T-helper 22 cell (primary cell): ENCODE measurements around the gene TBC1D16.

Experiments used
- DNase-seq: peaks from one replicate; pipeline ENCODE4 v3.0.0-alpha.2; 2020; ENCODE audit warnings: low read depth

The TBC1D16 gene

DNA sequence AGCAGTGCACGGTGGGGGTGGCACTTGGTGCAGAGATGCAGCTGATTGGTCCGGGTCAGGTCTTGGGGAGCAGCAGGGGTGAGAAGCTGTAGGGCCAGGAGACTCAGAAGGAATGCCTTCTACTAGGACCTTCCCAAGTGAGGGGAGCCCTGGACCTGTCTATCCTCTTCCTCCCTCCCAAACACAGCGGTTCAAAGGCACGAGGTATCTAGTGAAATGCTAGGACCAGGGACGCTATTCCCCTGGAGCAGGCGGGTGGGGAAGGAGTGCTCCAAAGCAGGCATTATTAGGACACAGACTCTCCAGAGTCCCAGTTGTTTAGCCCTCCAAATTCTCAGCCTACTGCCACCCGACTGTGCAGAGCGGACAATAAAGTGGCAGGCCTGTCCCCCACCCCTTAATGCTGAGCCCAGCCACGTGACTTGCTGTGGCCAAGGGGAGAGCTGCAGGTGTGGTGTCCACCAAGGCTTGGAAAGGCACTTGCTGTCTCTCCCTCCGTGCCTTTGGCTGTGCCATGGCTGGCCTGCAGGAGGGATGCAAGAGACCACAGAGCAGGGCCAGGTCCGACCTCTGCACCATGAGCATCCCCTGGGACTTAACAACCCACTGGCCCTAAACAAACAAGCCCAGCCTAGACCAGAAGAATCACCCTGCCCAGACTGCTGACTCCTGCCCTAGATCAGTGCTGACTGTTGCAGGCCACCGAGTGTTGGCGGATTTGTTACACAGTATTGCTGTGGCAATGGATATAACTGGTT, 97.2 kb downstream of the TBC1D16 start:
- no peak for DNase-seq

- DNase-seq: no peak
Measured at GRCh38 chr17:79937391-79938335, 98.0 kb downstream of the TBC1D16 start.

DNA sequence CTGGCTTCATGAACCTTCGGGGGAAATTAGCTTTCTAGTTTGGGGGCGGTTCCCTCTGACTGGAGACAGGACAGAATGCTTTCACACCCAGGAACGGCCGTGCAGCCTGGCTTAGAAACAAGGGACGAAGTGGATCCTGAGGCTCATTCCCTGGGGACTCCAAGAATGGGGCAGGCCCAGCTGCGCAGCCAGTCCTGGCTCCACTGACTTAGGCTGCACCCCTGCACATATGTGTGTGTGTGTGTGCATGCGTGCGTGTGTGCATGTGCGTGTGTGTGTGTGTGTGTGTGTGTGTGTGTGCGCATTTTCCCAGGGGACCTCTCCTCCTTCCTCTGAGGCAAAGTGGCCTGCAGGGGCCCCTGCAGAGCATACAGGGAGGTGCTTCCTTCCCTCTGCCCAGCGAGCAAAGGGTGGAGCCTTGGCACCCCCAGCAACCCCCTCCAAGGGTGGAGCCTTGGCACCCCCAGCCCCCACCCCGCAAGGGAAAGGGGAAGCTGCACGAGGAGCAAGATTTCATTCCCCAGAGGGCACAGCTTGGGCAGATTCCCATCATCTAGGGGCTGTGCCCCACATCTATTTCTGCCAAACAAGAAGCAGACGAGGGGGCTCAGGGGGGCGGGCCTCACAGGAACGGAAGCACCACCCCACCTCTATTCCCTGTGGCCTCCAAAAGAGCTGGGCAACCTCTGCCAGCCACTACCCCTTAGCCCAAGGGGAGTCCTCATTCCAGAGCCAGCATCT, 98.9 kb downstream of the TBC1D16 start:
- DNase-seq: no peak

- no peak for DNase-seq
Measured at GRCh38 chr17:79936050-79936449, 99.6 kb downstream of the TBC1D16 start.

DNA sequence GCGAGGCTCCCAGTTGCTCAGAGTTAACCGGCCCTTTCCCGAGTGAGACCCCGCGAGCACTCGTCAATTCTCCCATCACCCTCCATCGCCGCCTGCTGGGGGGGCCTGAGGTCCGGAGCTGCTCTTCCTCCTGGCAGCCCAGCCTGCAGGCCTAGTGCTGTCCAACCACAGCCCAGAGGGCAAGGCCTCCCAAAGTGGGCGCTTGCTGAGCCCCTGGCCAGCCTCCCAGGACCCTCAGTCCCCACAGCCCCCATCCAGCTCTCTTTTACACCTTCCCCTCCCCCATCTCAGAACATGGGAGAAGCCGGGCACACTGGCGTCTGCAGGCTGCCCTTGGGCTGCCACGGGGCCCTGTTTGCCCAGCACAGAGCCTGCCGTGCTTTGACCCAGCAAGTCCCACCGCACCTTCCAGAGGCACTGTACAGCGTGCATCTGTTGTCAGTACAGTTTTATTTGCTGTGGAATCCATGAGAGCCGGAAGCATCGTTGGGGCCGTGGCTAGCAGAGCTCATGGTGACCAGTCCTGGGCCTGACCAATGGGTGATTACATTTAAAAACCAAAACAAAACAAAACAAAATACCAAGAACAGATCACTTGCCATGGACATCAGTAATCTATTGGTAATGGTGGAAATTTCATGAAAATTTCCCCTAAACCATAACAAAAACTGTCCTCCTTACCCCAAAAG, 100.3 kb downstream of the TBC1D16 start:
- no peak for DNase-seq

GRCh38 chr17:79934653-79934970, 101.1 kb downstream of the TBC1D16 start:
- no peak for DNase-seq

DNA sequence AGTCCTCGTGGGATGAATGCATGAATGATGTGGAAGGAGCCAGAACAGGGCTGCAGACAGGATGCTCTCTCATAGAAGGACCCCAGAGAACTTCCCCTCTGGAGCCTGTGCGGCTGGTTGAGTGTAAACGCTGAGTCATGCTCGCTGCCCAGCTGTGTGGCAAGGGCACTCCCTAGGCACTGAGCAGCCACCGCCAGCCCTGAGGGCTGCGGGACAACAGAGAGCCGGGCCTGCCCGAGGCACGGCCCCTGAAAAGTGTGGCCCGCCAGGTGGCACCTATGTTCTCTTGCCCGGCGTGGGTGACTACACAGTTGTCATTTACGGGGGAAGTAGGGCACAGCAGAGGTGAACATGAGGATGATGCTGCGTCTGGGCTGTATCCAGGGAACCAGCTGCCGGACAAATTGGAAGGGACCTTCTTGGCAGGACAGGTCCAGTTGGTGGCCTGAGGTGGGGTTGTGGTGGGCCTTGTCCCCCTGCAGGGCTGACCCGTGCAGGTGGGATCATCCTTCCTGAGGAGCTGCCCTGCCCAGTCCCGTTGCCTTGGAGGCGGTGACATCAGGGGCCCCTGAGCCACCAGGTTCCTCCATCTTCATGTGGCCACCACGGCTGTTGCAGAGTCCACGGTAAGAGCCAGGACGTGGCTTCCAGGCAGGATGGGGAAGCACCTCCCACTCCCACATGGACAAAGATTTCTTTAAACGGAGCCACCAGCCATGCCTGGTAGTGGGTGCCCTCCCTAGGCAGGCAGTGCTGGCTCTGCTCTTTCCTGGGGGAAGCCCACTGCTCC, 101.6 kb downstream of the TBC1D16 start:
- DNase-seq: no peak

- no peak for DNase-seq
Measured at GRCh38 chr17:79932451-79933306, 103.0 kb downstream of the TBC1D16 start.

DNA sequence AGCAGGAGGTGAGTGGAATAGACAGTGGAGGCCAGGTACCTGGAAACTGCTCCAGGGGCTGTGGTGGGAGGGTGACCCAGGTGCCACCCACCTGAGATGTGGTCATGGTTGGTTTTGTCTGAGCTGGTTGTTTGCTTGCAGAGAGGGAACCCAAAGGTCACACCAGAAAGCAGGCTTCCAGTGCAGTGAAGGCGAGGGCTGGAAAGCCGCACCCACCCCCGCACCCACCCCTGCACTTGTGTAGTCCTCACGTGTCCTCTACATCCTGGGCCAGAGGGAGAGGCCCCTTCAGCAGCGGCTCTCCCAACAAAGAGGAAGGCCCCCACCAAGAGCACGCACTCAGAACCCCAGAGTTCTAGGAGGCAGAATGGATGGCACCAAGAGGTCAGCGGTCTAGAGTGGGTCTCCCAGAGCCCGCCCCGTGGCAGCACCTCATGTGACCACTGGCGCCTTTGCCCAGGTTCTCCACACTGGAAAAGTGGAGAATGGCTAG, 103.8 kb downstream of the TBC1D16 start:
- DNase-seq: no peak

- DNase-seq: no peak
Measured at GRCh38 chr17:79930877-79931816, 104.5 kb downstream of the TBC1D16 start.

GRCh38 chr17:79930062-79930876, 105.4 kb downstream of the TBC1D16 start:
- DNase-seq: no peak

DNA sequence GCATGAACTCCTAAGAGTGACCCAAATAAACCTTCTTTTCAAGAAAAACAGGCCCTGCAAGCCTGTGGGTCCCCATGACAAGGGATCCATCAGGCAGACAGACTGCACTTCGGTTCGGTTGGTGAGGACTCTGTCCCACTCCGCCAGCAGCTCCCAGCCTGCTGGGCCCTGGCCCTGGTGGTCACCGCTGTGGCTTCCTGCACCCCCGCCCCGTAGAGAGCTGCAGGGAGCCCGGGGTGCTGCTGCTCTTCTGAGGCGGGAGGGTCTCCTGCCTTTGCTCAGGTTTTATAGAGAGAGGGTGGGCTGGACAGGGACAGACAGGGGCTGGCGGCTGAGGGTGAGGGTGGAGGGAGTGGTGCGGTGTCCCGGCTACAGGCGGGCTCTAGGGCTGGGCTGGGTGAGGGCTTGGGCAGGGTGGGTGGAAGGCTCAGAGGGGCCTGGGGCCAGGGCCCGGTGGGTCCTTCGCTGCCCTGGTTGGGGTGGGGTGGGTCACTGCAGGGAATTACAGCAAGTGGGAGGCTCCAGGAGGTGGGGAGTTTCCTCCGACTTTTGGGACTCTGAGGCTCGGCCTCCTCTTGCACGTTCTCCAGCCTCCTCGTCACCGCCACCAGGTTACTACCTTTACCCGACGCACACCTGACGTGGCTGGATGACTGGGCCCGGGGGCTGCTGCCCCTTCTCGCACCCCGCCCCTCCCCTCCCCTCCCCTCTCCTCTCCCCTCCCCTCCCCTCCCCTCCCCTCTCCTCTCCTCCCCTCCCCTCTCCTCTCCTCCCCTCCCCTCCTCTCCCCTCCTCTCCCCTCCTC, 106.2 kb downstream of the TBC1D16 start:
- DNase-seq: no peak

GRCh38 chr17:79928502-79929256, 107.0 kb downstream of the TBC1D16 start:
- no peak for DNase-seq

DNA sequence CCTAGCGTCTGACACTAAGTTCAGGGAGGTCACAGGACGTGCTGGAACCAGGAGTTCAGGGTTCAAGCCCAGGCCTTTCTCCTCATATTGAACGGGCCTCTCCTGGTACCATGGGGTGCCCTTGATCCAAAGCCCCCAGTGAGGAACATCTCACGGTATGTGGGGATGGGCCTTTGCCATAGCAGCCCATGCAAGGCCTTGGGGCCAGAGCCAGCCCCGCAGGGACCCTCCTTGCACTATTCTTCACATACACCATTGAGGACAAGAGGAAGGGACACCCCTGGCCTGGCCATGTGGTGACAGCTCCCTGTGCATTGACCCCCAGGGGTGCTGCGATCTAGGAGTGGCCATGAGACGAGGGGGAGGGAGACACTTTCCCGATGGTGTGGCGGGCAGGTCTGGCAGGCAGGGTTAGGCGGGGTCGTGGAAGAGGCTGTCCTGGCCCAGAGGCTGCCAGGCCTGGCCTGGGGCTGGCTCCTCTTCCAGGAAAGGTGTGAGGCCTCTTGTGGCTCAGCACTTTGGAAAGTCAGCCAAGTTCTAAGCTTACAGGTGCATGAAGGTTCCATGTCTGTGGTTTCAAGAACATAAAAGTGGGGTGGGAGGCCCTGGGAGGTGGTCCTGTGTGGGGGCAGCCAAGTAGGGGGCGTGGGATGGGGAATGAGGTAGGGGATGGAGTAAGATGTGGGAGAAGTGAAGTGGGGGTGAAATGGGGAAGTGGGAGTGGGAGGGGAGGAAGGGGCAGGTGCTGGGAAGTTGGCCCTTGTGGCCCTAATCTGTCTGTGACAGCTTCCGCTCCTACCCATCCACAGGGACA, 107.8 kb downstream of the TBC1D16 start:
- DNase-seq: no peak

- no peak for DNase-seq
Measured at GRCh38 chr17:79927136-79927661, 108.5 kb downstream of the TBC1D16 start.
